ENCODE measurements around the gene P2RY8. TPM values are rescaled to one million over a fixed set of nuclear protein-coding genes. Genes with fewer than 3 reads are reported as not detected.

The P2RY8 gene
- total RNA-seq, 1 experiment from 2014 or later, result 0.44 TPM

- H3K27me3 ChIP-seq (ENCODE audit: insufficient read depth, low read length), result no peaks in the 10 kb centered on the region
- H3K9me3 ChIP-seq (ENCODE audit: control insufficient read depth in 1 of 2, insufficient read depth in 1 of 2, low read depth in 1 of 2, low read length in 2 of 2), result no peaks in the 10 kb centered on the region
- no peak overlapping the region for H2AFZ ChIP-seq (ENCODE audit: low read depth, low read length, poor library complexity, severe bottlenecking)
- no peaks in the 10 kb centered on the region for H3K9me2 ChIP-seq (ENCODE audit: insufficient read depth)
- TF ChIP-seq TCF7L2 (IDR thresholded peaks at IDR 0.05; ENCODE audit: borderline replicate concordance, extremely low read depth, insufficient read depth, insufficient read length), result no peak
- TF ChIP-seq JUND (IDR thresholded peaks at IDR 0.05), result no peak
- TF ChIP-seq, protein P1, sequence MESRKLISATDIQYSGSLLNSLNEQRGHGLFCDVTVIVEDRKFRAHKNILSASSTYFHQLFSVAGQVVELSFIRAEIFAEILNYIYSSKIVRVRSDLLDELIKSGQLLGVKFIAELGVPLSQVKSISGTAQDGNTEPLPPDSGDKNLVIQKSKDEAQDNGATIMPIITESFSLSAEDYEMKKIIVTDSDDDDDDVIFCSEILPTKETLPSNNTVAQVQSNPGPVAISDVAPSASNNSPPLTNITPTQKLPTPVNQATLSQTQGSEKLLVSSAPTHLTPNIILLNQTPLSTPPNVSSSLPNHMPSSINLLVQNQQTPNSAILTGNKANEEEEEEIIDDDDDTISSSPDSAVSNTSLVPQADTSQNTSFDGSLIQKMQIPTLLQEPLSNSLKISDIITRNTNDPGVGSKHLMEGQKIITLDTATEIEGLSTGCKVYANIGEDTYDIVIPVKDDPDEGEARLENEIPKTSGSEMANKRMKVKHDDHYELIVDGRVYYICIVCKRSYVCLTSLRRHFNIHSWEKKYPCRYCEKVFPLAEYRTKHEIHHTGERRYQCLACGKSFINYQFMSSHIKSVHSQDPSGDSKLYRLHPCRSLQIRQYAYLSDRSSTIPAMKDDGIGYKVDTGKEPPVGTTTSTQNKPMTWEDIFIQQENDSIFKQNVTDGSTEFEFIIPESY (IDR thresholded peaks at IDR 0.05; ENCODE audit: extremely low read depth, insufficient replicate concordance, low read length), result no peak
- TF ChIP-seq YY1 (IDR thresholded peaks at IDR 0.05; ENCODE audit: extremely low read depth, insufficient replicate concordance, low read depth, low read length), result no peak
- TF ChIP-seq EGR1 (IDR thresholded peaks at IDR 0.05; ENCODE audit: low read depth), result no peak
- no peak for TF ChIP-seq POLR2A (IDR thresholded peaks at IDR 0.05; ENCODE audit: borderline replicate concordance, extremely low read depth, insufficient read depth, insufficient read length)
- TF ChIP-seq, protein P2, sequence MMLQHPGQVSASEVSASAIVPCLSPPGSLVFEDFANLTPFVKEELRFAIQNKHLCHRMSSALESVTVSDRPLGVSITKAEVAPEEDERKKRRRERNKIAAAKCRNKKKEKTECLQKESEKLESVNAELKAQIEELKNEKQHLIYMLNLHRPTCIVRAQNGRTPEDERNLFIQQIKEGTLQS (IDR thresholded peaks at IDR 0.05), result no peak
- no peak for TF ChIP-seq CTCF (IDR thresholded peaks at IDR 0.05 in 2 of 3, conservative IDR thresholded peaks at IDR 0.05 in 1 of 3; ENCODE audit: borderline replicate concordance in 1 of 3, insufficient read depth in 1 of 3, low read depth in 2 of 3, low read length in 2 of 3)
- TF ChIP-seq RAD21 (IDR thresholded peaks at IDR 0.05; ENCODE audit: low read depth), result no peak
- TF ChIP-seq EZH2 (IDR thresholded peaks at IDR 0.05), result no peak
- TF ChIP-seq CBX3 (IDR thresholded peaks at IDR 0.05; ENCODE audit: low read depth), result no peak
- TF ChIP-seq ZFX (IDR thresholded peaks at IDR 0.05), result no peak
- no peak for TF ChIP-seq ELF1 (IDR thresholded peaks at IDR 0.05; ENCODE audit: borderline replicate concordance, low read depth)
- TF ChIP-seq, protein P3, sequence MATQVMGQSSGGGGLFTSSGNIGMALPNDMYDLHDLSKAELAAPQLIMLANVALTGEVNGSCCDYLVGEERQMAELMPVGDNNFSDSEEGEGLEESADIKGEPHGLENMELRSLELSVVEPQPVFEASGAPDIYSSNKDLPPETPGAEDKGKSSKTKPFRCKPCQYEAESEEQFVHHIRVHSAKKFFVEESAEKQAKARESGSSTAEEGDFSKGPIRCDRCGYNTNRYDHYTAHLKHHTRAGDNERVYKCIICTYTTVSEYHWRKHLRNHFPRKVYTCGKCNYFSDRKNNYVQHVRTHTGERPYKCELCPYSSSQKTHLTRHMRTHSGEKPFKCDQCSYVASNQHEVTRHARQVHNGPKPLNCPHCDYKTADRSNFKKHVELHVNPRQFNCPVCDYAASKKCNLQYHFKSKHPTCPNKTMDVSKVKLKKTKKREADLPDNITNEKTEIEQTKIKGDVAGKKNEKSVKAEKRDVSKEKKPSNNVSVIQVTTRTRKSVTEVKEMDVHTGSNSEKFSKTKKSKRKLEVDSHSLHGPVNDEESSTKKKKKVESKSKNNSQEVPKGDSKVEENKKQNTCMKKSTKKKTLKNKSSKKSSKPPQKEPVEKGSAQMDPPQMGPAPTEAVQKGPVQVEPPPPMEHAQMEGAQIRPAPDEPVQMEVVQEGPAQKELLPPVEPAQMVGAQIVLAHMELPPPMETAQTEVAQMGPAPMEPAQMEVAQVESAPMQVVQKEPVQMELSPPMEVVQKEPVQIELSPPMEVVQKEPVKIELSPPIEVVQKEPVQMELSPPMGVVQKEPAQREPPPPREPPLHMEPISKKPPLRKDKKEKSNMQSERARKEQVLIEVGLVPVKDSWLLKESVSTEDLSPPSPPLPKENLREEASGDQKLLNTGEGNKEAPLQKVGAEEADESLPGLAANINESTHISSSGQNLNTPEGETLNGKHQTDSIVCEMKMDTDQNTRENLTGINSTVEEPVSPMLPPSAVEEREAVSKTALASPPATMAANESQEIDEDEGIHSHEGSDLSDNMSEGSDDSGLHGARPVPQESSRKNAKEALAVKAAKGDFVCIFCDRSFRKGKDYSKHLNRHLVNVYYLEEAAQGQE (IDR thresholded peaks at IDR 0.05; ENCODE audit: low read depth), result no peak
- TF ChIP-seq SIN3A (IDR thresholded peaks at IDR 0.05; ENCODE audit: low read depth), result no peak
- TF ChIP-seq POLR2AphosphoS5 (IDR thresholded peaks at IDR 0.05; ENCODE audit: low read depth, low read length), result no peak
- no peak for TF ChIP-seq SP1 (IDR thresholded peaks at IDR 0.05; ENCODE audit: low read depth)
- no peaks in the 10 kb centered on the region for H3K4me1 ChIP-seq (ENCODE audit: control insufficient read depth in 1 of 2, insufficient read depth in 2 of 2, low read length in 2 of 2)
- no TSS peak for BruUV-seq (replicated peaks)
- no peak for ATAC-seq
- H3K4me2 ChIP-seq (ENCODE audit: low read length), result no peak overlapping the region
- CTCF ChIA-PET, result no interaction called here
- intact Hi-C loops (cut with micrococcal nuclease), result no loop called here
- H4K20me1 ChIP-seq (ENCODE audit: insufficient read depth), result no peaks in the 10 kb centered on the region
- 0 out of 2 replicates have a peak, but pooled peaks cover 4% of the 10 kb centered on the region for H3K79me2 ChIP-seq (ENCODE audit: insufficient read depth, low read length)
- H3K36me3 ChIP-seq (ENCODE audit: control insufficient read depth in 1 of 2, insufficient read depth in 2 of 2, low read length in 2 of 2), result peaks cover 4 to 10% of the 10 kb centered on the region in 2 experiments; a peak in 3 of 4 replicates
- no peak for DNase-seq (ENCODE audit: low read depth, low spot score)
- RAD21 ChIA-PET (ENCODE audit: low non-redundant PET in 1 of 2, low total read pairs in 2 of 2, uncharacterized antibody in 2 of 2, unreplicated experiment in 2 of 2), result no interaction called here
- H3K27ac ChIP-seq (ENCODE audit: low read depth, low read length), result no peak overlapping the region
- H3K4me3 ChIP-seq (replicated peaks in 1 of 2; ENCODE audit: low read depth in 1 of 2, low read length in 2 of 2), result no peak overlapping the region
- H3K9ac ChIP-seq (ENCODE audit: low read length), result no peak overlapping the region
- POLR2A ChIA-PET, result no interaction called here
These were observed 101.6 kb downstream of the P2RY8 start for GRCh38 chrX:1435241-1435895.

All from HCT116 (cell line).